ENCODE data around the gene FBXO22.
"Not testable (repeated sequence)": the region's sequence is repeated elsewhere in the genome, so short reads cannot be mapped to it uniquely, and the experiment has no call there.

The FBXO22 gene

GRCh38 chr15:75961331-75961730 lies 57.7 kb downstream of the FBXO22 start:
- no peaks in the 10 kb centered on the region for H3K27me3 ChIP-seq (ENCODE audit: insufficient read depth, poor library complexity, severe bottlenecking)
- DNase-seq (ENCODE audit: low spot score) = no peak

GRCh38 chr15:75966073-75966472 lies 62.4 kb downstream of the FBXO22 start:
- Histone ChIP-seq H3K4me1 (ENCODE audit: insufficient read depth, poor library complexity, severe bottlenecking) (peaks cover 10% of the 10 kb centered on the region), H3K27me3 (ENCODE audit: insufficient read depth, poor library complexity, severe bottlenecking) (no peaks in the 10 kb centered on the region), H3K4me3 (ENCODE audit: severe bottlenecking) (no peak overlapping the region), H3K27ac (ENCODE audit: poor library complexity, severe bottlenecking) (peak overlapping the region; percentile 1), H3K9me3 (ENCODE audit: severe bottlenecking) (peaks cover 3% of the 10 kb centered on the region), H3K36me3 (ENCODE audit: low read depth) (no peaks in the 10 kb centered on the region)
- DNase-seq (ENCODE audit: low spot score) (no peak), ATAC-seq (ENCODE audit: low read depth) (peak; percentile 91)
- TF ChIP-seq CTCF (IDR thresholded peaks at IDR 0.05; ENCODE audit: poor library complexity, severe bottlenecking) = no peak

More at GRCh38 chr15:75961331-75961730, 57.7 kb downstream of the FBXO22 start:
- no peak for TF ChIP-seq CTCF (IDR thresholded peaks at IDR 0.05; ENCODE audit: poor library complexity, severe bottlenecking)
- no peak overlapping the region for H3K27ac ChIP-seq (ENCODE audit: poor library complexity, severe bottlenecking)
- ATAC-seq (ENCODE audit: low read depth) = no peak
- H3K9me3 ChIP-seq (ENCODE audit: severe bottlenecking) = peaks cover 3% of the 10 kb centered on the region
- H3K4me1 ChIP-seq (ENCODE audit: insufficient read depth, poor library complexity, severe bottlenecking) = peaks cover 7% of the 10 kb centered on the region
- no peak overlapping the region for H3K4me3 ChIP-seq (ENCODE audit: severe bottlenecking)
- no peaks in the 10 kb centered on the region for H3K36me3 ChIP-seq (ENCODE audit: low read depth)

GRCh38 chr15:75976766-75977165 lies 73.1 kb downstream of the FBXO22 start:
- not testable (repeated sequence) for H3K27me3 ChIP-seq (ENCODE audit: insufficient read depth, poor library complexity, severe bottlenecking); ATAC-seq (ENCODE audit: low read depth)

GRCh38 chr15:75981149-75981815 lies 77.6 kb downstream of the FBXO22 start:
- no peak for DNase-seq (ENCODE audit: low spot score)
- TF ChIP-seq CTCF (IDR thresholded peaks at IDR 0.05; ENCODE audit: poor library complexity, severe bottlenecking) = no peak

More at GRCh38 chr15:75976766-75977165, 73.1 kb downstream of the FBXO22 start:
- not testable (repeated sequence) for H3K9me3 ChIP-seq (ENCODE audit: severe bottlenecking); H3K4me1 ChIP-seq (ENCODE audit: insufficient read depth, poor library complexity, severe bottlenecking); H3K36me3 ChIP-seq (ENCODE audit: low read depth); DNase-seq (ENCODE audit: low spot score); H3K27ac ChIP-seq (ENCODE audit: poor library complexity, severe bottlenecking); H3K4me3 ChIP-seq (ENCODE audit: severe bottlenecking)

GRCh38 chr15:75982468-75982867 lies 78.8 kb downstream of the FBXO22 start:
- Histone ChIP-seq H3K9me3 (ENCODE audit: severe bottlenecking) (no peaks in the 10 kb centered on the region), H3K4me1 (ENCODE audit: insufficient read depth, poor library complexity, severe bottlenecking) (no peaks in the 10 kb centered on the region), H3K27me3 (ENCODE audit: insufficient read depth, poor library complexity, severe bottlenecking) (no peaks in the 10 kb centered on the region), H3K36me3 (ENCODE audit: low read depth) (no peaks in the 10 kb centered on the region), H3K4me3 (ENCODE audit: severe bottlenecking) (no peak overlapping the region), H3K27ac (ENCODE audit: poor library complexity, severe bottlenecking) (no peak overlapping the region)
- ATAC-seq (ENCODE audit: low read depth) (no peak), DNase-seq (ENCODE audit: low spot score) (no peak)
- TF ChIP-seq CTCF (IDR thresholded peaks at IDR 0.05; ENCODE audit: poor library complexity, severe bottlenecking) = no peak

More at GRCh38 chr15:75981149-75981815, 77.6 kb downstream of the FBXO22 start:
- no peaks in the 10 kb centered on the region for H3K36me3 ChIP-seq (ENCODE audit: low read depth)
- no peaks in the 10 kb centered on the region for H3K4me1 ChIP-seq (ENCODE audit: insufficient read depth, poor library complexity, severe bottlenecking)
- ATAC-seq (ENCODE audit: low read depth) = no peak
- H3K9me3 ChIP-seq (ENCODE audit: severe bottlenecking) = no peaks in the 10 kb centered on the region
- no peak overlapping the region for H3K27ac ChIP-seq (ENCODE audit: poor library complexity, severe bottlenecking)
- no peak overlapping the region for H3K4me3 ChIP-seq (ENCODE audit: severe bottlenecking)
- no peaks in the 10 kb centered on the region for H3K27me3 ChIP-seq (ENCODE audit: insufficient read depth, poor library complexity, severe bottlenecking)

- not testable (repeated sequence) for H3K9me3 ChIP-seq (ENCODE audit: severe bottlenecking); ATAC-seq (ENCODE audit: low read depth); H3K36me3 ChIP-seq (ENCODE audit: low read depth); DNase-seq (ENCODE audit: low spot score); H3K27ac ChIP-seq (ENCODE audit: poor library complexity, severe bottlenecking); H3K27me3 ChIP-seq (ENCODE audit: insufficient read depth, poor library complexity, severe bottlenecking); H3K4me1 ChIP-seq (ENCODE audit: insufficient read depth, poor library complexity, severe bottlenecking); H3K4me3 ChIP-seq (ENCODE audit: severe bottlenecking)
These were observed 81.0 kb downstream of the FBXO22 start for GRCh38 chr15:75984706-75985105.

Measured in RWPE2 (cell line).